ENCODE measurements around the gene SNUPN.

The SNUPN gene

DNA sequence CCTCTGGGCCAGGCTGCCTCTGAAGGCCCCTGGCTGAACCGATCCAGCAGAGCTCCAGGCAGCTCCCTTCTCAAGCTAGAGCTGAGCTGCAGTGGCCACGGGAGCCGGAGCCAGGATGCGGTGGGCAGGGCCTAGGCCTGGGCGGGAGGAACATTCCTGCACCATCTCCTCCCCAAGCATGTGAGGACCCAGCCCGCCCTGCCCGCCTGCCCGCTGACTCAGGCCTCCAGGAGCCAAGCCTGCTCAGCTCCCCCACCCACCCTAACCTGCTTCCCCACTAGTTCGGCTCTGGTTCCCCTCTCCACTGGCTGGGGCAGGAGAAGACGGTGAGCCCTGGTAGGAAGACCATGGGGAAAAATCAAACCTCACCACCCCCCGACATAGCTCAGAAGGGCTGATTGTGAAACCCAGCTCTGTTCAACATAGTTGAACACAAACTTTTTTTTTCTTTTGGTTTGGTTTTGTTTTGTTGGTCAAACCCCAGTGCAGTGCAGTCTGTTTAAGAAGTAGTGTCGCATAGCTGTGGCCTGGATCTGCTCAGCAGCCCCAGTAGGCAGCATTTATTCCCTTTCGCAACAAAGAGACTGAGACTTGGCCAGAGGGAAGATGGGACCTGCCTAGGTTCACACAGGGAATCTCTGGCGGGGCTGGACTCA is 35.7 kb upstream of the SNUPN start:
- TF ChIP-seq POLR2A (IDR thresholded peaks at IDR 0.05; ENCODE audit: low read length) (no peak), GATA1 (IDR thresholded peaks at IDR 0.05; ENCODE audit: low read depth, low read length) (no peak)
- no peak for DNase-seq

DNA sequence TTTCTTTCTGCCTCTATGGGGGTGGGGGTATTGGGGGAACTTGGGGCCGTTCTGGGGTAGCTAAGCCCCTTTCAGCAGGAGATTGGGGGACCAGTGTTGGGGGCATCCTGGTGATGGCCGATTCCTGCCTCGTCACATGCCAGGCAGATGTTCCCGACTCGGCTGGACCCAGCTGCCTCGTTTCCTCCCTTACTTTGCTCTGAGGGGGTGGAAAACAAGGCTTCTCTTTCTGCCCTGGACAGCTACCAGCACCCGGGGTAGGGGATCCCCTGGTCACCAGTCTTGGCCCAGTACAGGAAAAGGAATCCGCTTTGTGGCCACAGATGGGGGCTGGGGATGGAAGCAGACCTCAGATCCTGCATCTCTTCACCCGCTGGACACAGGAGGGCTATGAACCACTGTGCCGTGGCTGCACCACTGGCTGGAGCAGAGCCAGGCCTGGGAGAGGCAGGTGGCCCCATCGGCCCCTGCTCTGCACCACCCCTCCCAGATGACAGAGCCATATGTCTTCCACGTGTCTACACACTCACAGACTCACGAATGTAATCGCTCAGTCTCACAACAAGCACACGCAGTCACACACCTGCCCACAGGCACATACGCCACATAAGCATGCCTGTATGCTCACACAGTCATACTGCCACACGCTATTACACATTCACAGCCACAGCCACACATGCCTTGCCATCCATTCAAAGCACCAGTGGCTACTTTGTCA is 34.6 kb upstream of the SNUPN start:
- DNase-seq, result no peak
- TF ChIP-seq POLR2A (IDR thresholded peaks at IDR 0.05; ENCODE audit: low read length) (no peak), GATA1 (IDR thresholded peaks at IDR 0.05; ENCODE audit: low read depth, low read length) (no peak)

DNA sequence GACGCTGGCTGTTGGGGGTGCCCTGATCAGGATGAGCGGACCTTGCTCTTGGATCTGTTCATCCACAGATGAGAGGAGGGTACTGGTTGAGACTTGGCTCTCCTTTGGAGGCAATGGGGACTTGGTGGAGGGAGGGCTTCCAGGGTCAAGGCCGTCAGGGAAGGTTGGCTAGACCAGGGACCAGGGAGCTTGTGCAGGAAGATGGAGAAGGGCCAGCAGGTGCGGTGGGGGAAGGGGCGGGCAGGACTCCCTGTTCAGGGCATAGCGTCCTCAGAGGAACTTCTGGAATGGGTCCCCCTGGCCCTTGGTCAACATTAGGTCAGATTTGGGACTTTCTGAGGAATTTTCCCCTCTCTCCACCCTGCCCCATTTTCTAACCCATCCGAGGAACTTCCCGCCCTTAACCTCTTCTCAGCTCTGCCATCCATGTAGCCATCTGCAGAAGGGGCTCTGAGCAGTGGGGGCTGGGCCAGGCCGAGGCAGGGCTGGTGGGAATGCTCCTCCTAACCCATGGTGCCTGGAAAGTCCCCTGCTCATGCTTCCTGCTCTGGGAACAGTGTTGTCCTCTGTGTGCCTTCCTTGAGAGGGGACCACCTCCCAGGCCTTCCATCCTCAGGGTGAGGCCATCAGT is 33.7 kb upstream of the SNUPN start:
- no peak for DNase-seq
- TF ChIP-seq POLR2A (IDR thresholded peaks at IDR 0.05; ENCODE audit: low read length) (no peak), GATA1 (IDR thresholded peaks at IDR 0.05; ENCODE audit: low read depth, low read length) (no peak)

DNA sequence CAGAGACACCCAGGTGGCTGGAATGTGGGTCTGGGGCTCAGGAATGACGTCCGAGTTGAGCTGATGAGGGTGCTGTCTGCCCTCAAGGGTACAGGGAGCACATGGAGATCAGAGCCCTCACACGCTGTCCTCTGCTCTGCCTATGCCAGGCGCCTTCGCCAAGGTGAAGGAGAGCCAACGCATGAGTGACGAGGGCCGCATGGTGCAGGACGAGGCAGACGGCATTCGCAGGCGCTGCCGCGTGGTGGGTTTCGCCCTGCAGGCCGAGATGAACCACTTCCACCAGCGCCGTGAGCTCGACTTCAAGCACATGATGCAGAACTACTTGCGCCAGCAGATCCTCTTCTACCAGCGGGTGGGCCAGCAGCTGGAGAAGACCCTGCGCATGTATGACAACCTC is 31.3 kb upstream of the SNUPN start:
- DNase-seq, result no peak
- TF ChIP-seq GATA1 (IDR thresholded peaks at IDR 0.05; ENCODE audit: low read depth, low read length) (no peak), POLR2A (IDR thresholded peaks at IDR 0.05; ENCODE audit: low read length) (no peak)

DNA sequence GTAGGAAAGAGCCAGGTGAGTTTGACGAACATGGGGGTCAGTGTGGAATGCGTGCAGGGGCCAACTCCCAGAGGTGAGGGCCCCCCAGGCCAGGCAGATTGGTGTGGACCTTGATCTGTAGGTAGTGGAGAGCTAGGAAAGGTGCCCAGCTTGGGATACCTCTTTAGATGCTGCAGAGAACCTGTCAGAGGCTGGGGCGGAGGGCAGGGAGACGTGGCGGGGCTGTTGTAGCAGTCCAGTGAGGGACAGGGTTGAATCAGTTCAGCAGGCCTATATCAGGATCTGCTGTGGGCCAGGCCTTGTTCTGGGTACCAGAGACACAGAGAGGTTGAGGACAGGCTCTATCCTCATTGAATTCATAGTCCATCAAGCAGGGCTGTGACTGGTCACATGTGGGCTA is 30.8 kb upstream of the SNUPN start:
- no peak for TF ChIP-seq GATA1 (IDR thresholded peaks at IDR 0.05; ENCODE audit: low read depth, low read length)
- no peak for TF ChIP-seq POLR2A (IDR thresholded peaks at IDR 0.05; ENCODE audit: low read length)
- no peak for DNase-seq

DNA sequence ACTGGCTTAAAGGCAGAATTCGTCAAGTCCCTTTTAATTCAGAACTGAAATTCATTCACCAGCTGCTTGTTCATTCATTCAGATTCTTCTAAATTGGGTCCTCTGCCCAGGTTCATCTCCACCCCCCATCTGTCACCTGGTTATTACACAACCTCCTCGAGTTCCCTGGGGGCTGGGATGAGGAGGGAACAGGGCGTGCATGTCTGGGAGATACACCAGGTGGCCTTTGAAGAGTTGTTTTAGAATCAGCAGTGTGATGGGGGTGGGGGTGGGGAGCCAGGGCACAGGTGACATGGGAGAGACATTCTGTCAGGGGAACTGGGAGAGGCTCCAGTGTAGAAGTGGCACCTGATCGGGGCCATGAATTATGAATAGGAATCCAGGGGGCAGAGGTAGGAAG is 30.4 kb upstream of the SNUPN start:
- no peak for TF ChIP-seq POLR2A (IDR thresholded peaks at IDR 0.05; ENCODE audit: low read length)
- no peak for TF ChIP-seq GATA1 (IDR thresholded peaks at IDR 0.05; ENCODE audit: low read depth, low read length)
- no peak for DNase-seq

DNA sequence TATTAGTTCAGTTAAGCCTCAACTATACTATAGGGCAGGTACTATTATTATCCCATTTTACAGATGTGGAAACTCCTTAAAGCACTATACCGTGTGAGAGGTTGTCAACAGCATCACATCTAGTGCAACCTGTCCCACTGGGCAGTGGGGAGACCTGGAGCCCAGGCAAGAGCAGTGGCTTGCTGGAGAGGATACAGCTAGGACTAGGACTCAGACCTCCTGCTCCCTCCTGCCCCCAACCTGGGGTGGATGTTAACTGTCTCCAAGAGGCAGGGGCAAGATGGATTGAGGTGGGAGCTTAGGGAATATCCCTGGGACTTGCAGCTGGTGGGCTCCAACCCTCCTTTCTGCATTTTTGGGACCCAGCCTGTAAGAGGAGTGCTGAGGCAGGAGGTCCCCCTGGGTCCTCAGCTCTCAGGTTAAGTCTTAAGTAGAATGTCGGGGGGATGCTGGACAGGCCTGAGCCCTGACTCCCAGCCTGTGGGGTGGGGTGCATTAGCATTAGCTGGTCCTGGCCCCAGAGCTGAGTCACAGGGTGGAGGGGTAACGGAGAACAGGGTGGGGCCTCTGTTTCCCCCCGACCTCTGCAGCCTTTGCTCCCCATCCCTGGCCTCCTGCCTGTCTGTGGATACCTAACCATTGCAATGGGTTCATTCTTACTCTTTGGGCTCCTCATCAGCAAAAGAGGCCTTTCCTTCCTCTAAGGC is 28.8 kb upstream of the SNUPN start:
- no peak for TF ChIP-seq GATA1 (IDR thresholded peaks at IDR 0.05; ENCODE audit: low read depth, low read length)

DNA sequence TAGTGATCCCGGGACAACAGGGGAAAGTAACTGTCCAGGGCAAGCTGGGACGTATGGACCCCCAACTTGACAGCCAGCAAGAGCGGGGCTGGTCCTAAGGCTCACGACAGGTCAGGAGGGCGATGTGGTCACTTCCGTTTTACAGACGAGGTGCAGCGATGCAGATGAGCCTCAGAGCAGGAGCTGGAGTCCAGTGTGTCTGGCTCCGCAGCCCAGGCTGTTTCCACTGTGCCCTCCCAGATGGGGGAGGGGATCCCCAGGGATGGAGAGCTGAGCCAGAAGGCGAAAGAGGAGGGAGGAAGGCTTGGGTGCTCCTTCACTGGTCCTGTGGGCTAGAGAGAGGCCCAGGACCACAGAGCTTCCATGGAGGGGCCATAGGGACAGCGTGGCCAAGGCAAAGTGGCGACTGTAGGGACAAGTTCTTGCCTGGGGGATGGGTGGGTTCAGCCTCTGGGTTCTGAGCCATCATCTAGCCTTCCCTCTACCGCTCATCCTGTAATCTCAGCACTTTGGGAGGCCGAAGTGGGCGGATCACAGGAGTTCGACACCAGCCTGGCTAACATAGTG is 27.9 kb upstream of the SNUPN start:
- no peak for TF ChIP-seq POLR2A (IDR thresholded peaks at IDR 0.05; ENCODE audit: low read length)
- no peak for TF ChIP-seq GATA1 (IDR thresholded peaks at IDR 0.05; ENCODE audit: low read depth, low read length)
- no peak for DNase-seq

More for the DNA sequence above, 28.8 kb upstream of the SNUPN start:
- no peak for DNase-seq

DNA sequence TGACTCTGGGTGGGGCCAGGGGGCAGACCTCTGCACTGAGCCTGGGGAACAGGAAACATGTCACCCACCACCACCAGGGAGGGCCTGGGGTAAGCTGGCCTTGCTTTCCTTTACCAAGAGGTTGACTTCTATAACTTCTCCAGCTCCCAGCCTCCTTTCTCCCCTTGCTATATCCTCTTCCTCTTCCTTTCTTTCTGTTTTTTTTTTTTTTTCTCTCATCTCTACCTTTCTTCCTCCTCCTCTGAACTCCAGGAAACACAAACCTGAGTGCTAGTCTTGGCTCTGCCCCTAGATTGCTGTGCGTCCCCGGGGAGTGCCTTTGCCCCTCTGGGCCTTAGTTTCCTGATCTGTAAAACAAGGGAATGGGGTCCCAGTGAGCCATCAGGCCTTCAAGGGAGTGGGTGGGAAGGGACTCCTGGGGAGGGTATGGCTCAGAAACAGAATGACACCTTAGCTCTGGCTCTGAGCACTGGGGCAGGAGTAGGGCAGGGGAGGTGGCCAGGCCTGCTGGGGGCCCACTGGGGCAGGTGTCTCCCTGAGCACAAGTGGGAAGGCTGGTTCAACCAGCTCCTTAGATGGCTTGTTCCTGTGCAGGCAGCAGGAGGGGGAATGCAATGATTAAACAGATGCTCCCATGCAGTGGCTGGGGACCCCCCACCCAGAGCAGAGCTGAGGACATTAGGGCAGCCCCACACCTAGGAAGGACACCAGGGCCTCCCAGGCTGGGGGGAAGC is 26.5 kb upstream of the SNUPN start:
- no peak for DNase-seq
- TF ChIP-seq POLR2A (IDR thresholded peaks at IDR 0.05; ENCODE audit: low read length) (no peak), GATA1 (IDR thresholded peaks at IDR 0.05; ENCODE audit: low read depth, low read length) (no peak)

DNA sequence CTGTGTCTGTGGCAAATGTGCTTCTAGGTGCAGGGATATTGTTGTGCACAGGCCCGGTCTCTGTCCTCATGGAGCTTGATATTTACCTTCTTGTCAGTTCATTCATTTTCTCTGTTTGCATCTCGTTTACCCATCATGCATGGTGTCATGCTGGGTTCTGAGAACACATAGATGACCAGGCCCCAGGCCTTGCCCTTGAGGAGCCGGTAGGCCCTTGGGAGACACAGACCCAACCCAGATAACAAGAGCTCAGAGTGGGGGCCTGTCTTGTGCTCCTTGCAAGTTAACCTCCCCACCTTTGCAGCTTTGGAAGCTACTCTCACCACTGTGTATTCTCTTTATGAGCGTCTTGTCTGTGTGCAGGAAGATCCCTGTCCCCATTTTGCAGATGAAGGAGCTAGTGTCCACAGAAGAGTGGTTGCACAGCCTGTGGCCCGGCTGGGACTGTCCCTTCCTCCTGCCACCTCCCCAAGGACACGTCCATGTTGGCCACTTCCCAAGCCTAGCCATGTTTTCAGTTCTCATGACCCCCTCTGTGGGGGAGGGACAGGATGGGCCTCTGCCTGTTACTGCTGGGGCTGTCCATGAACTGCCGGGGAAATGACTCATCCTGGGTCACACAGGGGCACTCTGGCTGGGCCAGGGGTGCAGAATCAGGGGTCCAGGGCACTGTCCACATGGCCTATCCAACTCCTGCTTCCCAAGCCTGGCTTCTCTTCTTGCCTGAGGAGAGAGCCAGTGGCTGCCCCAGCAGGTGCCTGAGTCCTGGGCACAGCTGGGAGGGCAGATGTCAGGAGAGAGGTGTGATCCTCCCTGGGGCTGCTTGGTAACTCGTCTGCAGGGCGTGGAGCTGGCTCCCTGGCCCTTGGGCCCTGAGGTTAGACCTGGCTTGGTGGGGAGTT is 25.6 kb upstream of the SNUPN start:
- DNase-seq, result no peak
- TF ChIP-seq GATA1 (IDR thresholded peaks at IDR 0.05; ENCODE audit: low read depth, low read length) (no peak), POLR2A (IDR thresholded peaks at IDR 0.05; ENCODE audit: low read length) (no peak)

DNA sequence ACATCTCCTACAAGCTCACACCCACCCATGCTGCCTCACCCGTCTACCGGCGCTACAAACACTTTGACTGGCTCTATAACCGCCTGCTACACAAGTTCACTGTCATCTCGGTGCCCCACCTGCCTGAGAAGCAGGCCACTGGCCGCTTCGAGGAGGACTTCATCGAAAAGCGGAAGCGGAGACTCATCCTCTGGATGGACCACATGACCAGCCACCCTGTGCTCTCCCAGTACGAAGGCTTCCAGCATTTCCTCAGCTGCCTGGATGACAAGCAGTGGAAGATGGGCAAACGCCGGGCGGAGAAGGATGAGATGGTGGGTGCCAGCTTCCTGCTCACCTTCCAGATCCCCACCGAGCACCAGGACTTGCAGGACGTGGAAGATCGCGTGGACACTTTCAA is 24.3 kb upstream of the SNUPN start:
- DNase-seq, result no peak
- TF ChIP-seq POLR2A (IDR thresholded peaks at IDR 0.05; ENCODE audit: low read length) (no peak), GATA1 (IDR thresholded peaks at IDR 0.05; ENCODE audit: low read depth, low read length) (no peak)

DNA sequence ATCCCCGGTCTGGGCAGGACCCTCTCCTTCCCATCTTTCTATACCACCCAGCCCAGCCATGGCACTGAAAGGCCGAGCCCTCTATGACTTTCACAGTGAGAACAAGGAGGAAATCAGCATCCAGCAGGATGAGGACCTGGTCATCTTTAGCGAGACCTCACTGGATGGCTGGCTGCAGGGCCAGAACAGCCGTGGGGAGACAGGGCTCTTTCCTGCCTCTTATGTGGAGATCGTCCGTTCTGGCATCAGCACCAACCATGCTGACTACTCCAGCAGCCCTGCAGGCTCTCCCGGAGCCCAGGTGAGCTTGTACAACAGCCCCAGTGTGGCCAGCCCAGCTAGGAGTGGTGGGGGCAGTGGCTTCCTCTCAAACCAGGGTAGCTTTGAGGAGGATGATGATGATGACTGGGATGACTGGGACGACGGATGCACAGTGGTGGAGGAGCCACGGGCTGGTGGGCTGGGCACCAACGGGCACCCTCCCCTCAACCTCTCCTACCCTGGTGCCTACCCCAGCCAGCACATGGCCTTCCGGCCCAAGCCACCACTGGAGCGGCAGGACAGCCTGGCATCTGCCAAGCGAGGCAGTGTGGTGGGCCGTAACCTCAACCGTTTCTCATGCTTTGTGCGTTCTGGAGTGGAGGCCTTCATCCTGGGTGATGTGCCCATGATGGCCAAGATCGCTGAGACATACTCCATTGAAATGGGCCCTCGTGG is 23.7 kb upstream of the SNUPN start:
- DNase-seq, result no peak
- TF ChIP-seq GATA1 (IDR thresholded peaks at IDR 0.05; ENCODE audit: low read depth, low read length), result no peak
- no peak for TF ChIP-seq POLR2A (IDR thresholded peaks at IDR 0.05; ENCODE audit: low read length)

All from erythroblast (primary cell).